ENCODE measurements around the gene DMPK. TPM values are rescaled to one million over a fixed set of nuclear protein-coding genes. Genes with fewer than 3 reads are reported as not detected.
A peak's percentile ranks its signal among the peaks of the same experiment; 100 is the strongest.

DMPK gene
- total RNA-seq, 1 experiment from 2014 or later: 84.2 TPM

- Histone ChIP-seq H3K36me3 (peaks cover 29% of the 10 kb centered on the region), H3K4me3 (no peak overlapping the region), H3K4me1 (peaks cover 11% of the 10 kb centered on the region; the same call in 1 of the 2 replicates), H3K27ac (no peak overlapping the region), H3K9me3 (replicated peaks) (no peaks in the 10 kb centered on the region), H3K27me3 (no peaks in the 10 kb centered on the region)
- DNase-seq: peak in 1 of 2 experiments; percentile 25
Measured at GRCh38 chr19:45771311-45771933, 10.9 kb downstream of the DMPK start.

GRCh38 chr19:45770192-45771101 is 11.8 kb downstream of the DMPK start:
- H3K27ac ChIP-seq: peak overlapping the region; percentile 58
- H3K4me3 ChIP-seq: peak overlapping the region; percentile 48
- peaks cover 26% of the 10 kb centered on the region for H3K36me3 ChIP-seq
- no peaks in the 10 kb centered on the region for H3K27me3 ChIP-seq
- peak; percentile 98 to 99 for DNase-seq
- H3K9me3 ChIP-seq (replicated peaks): no peaks in the 10 kb centered on the region
- H3K4me1 ChIP-seq: peaks cover 12% of the 10 kb centered on the region; the same call in 1 of the 2 replicates

- H3K36me3 ChIP-seq: peaks cover 22% of the 10 kb centered on the region
- H3K4me1 ChIP-seq: peaks cover 17% of the 10 kb centered on the region; the same call in 1 of the 2 replicates
- H3K4me3 ChIP-seq: peak overlapping the region; percentile 48
- H3K27ac ChIP-seq: no peak overlapping the region
- no peaks in the 10 kb centered on the region for H3K9me3 ChIP-seq (replicated peaks)
- H3K27me3 ChIP-seq: no peaks in the 10 kb centered on the region
- no peak for DNase-seq
Measured at GRCh38 chr19:45769821-45770191, 12.5 kb downstream of the DMPK start.

GRCh38 chr19:45768984-45769782 is 13.1 kb downstream of the DMPK start, which contains the start of gene SIX5:
Gene SIX5 (minus strand): TSS chr19:45769252. CDS start chr19:45768844, 408 bp downstream.
- peak; percentile 98 to 99 for DNase-seq
- no peaks in the 10 kb centered on the region for H3K9me3 ChIP-seq (replicated peaks)

GRCh38 chr19:45768655-45768983 is 13.7 kb downstream of the DMPK start:
- Histone ChIP-seq H3K4me3 (peak overlapping the region; percentile 64), H3K9me3 (replicated peaks) (no peaks in the 10 kb centered on the region), H3K27ac (peak overlapping the region; percentile 53; the same call in 1 of the 2 replicates), H3K36me3 (peaks cover 15% of the 10 kb centered on the region), H3K4me1 (peaks cover 27% of the 10 kb centered on the region), H3K27me3 (peaks cover 5% of the 10 kb centered on the region)
- DNase-seq: peak in 1 of 2 experiments; percentile 55

More at GRCh38 chr19:45768984-45769782, 13.1 kb downstream of the DMPK start, which contains the start of gene SIX5:
- H3K4me1 ChIP-seq: peaks cover 21% of the 10 kb centered on the region; the same call in 1 of the 2 replicates
- H3K36me3 ChIP-seq: peaks cover 15% of the 10 kb centered on the region
- peak within 1 kb of the TSS; percentile 64 for H3K4me3 ChIP-seq
- peak within 1 kb of the TSS; percentile 53; the same call in 1 of the 2 replicates for H3K27ac ChIP-seq
- no peaks in the 10 kb centered on the region; the same call in 1 of the 2 replicates for H3K27me3 ChIP-seq

GRCh38 chr19:45767881-45768654 is 14.2 kb downstream of the DMPK start:
- DNase-seq: peak; percentile 53 to 64
- H3K27me3 ChIP-seq: peaks cover 10% of the 10 kb centered on the region

GRCh38 chr19:45767410-45767880 is 14.8 kb downstream of the DMPK start:
- Histone ChIP-seq H3K4me3 (peak overlapping the region; percentile 64), H3K27ac (no peak overlapping the region), H3K36me3 (peaks cover 6% of the 10 kb centered on the region), H3K4me1 (peaks cover 22% of the 10 kb centered on the region), H3K9me3 (replicated peaks) (no peaks in the 10 kb centered on the region), H3K27me3 (peaks cover 10% of the 10 kb centered on the region)
- DNase-seq: peak; percentile 81 to 85

More at GRCh38 chr19:45767881-45768654, 14.2 kb downstream of the DMPK start:
- Histone ChIP-seq H3K4me1 (peaks cover 22% of the 10 kb centered on the region), H3K4me3 (peak overlapping the region; percentile 64), H3K36me3 (peaks cover 10% of the 10 kb centered on the region), H3K9me3 (replicated peaks) (no peaks in the 10 kb centered on the region), H3K27ac (peak overlapping the region; percentile 6; the same call in 1 of the 2 replicates)

GRCh38 chr19:45766869-45767346 is 15.4 kb downstream of the DMPK start:
- H3K4me3 ChIP-seq: peak overlapping the region; percentile 64
- H3K27me3 ChIP-seq: peaks cover 10% of the 10 kb centered on the region
- H3K36me3 ChIP-seq: peaks cover under 1% of the 10 kb centered on the region
- no peak overlapping the region for H3K27ac ChIP-seq
- H3K4me1 ChIP-seq: peaks cover 22% of the 10 kb centered on the region
- H3K9me3 ChIP-seq (replicated peaks): no peaks in the 10 kb centered on the region
- DNase-seq: peak in 1 of 2 experiments; percentile 51

GRCh38 chr19:45766296-45766868 is 15.9 kb downstream of the DMPK start:
- H3K36me3 ChIP-seq: no peaks in the 10 kb centered on the region; the same call in 1 of the 2 replicates
- no peaks in the 10 kb centered on the region for H3K9me3 ChIP-seq (replicated peaks)
- peaks cover 22% of the 10 kb centered on the region for H3K4me1 ChIP-seq

GRCh38 chr19:45765702-45766295 is 16.5 kb downstream of the DMPK start:
- peaks cover 10% of the 10 kb centered on the region for H3K27me3 ChIP-seq
- H3K4me1 ChIP-seq: peaks cover 22% of the 10 kb centered on the region
- no peak overlapping the region for H3K4me3 ChIP-seq
- H3K36me3 ChIP-seq: no peaks in the 10 kb centered on the region
- no peak overlapping the region for H3K27ac ChIP-seq
- no peaks in the 10 kb centered on the region for H3K9me3 ChIP-seq (replicated peaks)
- no peak for DNase-seq

More at GRCh38 chr19:45766296-45766868, 15.9 kb downstream of the DMPK start:
- Histone ChIP-seq H3K27me3 (peaks cover 10% of the 10 kb centered on the region), H3K27ac (no peak overlapping the region), H3K4me3 (peak overlapping the region; percentile 64)
- no peak for DNase-seq

- Histone ChIP-seq H3K9me3 (replicated peaks) (no peaks in the 10 kb centered on the region), H3K27me3 (peaks cover 10% of the 10 kb centered on the region), H3K36me3 (no peaks in the 10 kb centered on the region), H3K4me1 (peaks cover 22% of the 10 kb centered on the region), H3K27ac (no peak overlapping the region), H3K4me3 (no peak overlapping the region)
- DNase-seq: no peak
Measured at GRCh38 chr19:45764945-45765701, 17.2 kb downstream of the DMPK start.

GRCh38 chr19:45764475-45764874 is 17.8 kb downstream of the DMPK start:
- H3K4me1 ChIP-seq: peaks cover 19% of the 10 kb centered on the region
- no peak overlapping the region for H3K27ac ChIP-seq
- no peaks in the 10 kb centered on the region for H3K9me3 ChIP-seq (replicated peaks)
- peaks cover 10% of the 10 kb centered on the region for H3K27me3 ChIP-seq
- no peak for DNase-seq
- no peak overlapping the region for H3K4me3 ChIP-seq
- no peaks in the 10 kb centered on the region for H3K36me3 ChIP-seq
